HCT116 (cell line): ENCODE measurements around the gene MCEMP1. TPM values are rescaled to one million over a fixed set of nuclear protein-coding genes. Genes with fewer than 3 reads are reported as not detected.
A peak's percentile ranks its signal among the peaks of the same experiment; 100 is the strongest.

Experiments
- ATAC-seq: fragments of 200-7000 bp; cut with Tn5 transposase; 2 replicates; pipeline ENCODE4 v1.9.1; 2020; ENCODE audit warnings: mild to moderate bottlenecking, moderate library complexity
- BruUV-seq: library from RNA; stranded (reverse); fragments of 400-500 nt; replicated peaks from 2 replicates; lab custom pipeline; 2021; lab: Mats Ljungman, UMichigan
- CTCF ChIA-PET: fragments of 300-600 bp; sonication (Branson Sonifier 250); formaldehyde crosslinking; loops from one replicate; lab custom pipeline; 2021; ENCODE audit warnings: antibody characterized with exemption; lab: Charles Lee
- POLR2A ChIA-PET: fragments of 300-600, 350-600 bp; sonication (Branson Sonifier 250); formaldehyde crosslinking; loops from one replicate; lab custom pipeline; 2021; ENCODE audit warnings: antibody characterized with exemption; lab: Charles Lee
- RAD21 ChIA-PET, 2 experiments: fragments of 300-600 bp; sonication (Branson Sonifier 250); formaldehyde crosslinking; loops; one replicate each; lab custom pipeline; 2023; ENCODE audit warnings: low total read pairs in 2 of 2; ENCODE audit not compliant: uncharacterized antibody in 2 of 2, unreplicated experiment in 2 of 2, low non-redundant PET in 1 of 2; lab: Charles Lee
- DNase-seq: peaks from one replicate; pipeline ENCODE4 v3.0.0-alpha.2; 2010; ENCODE audit warnings: low read depth, low spot score
- H2AFZ ChIP-seq: fragments of 200-600 bp; shearing (Covaris generic), sonication (generic); 2 replicates; pipeline ENCODE4 v1.6.1; 2017; ENCODE audit warnings: low read depth, mixed run types, mixed read lengths, antibody characterized with exemption, low read length; ENCODE audit not compliant: poor library complexity, severe bottlenecking
- H3K27ac ChIP-seq: 2 replicates; pipeline ENCODE4 v1.5.1; 2012; ENCODE audit warnings: low read depth, low read length
- H3K27me3 ChIP-seq: fragments of 200-600 bp; sonication (generic); 2 replicates; pipeline ENCODE4 v1.6.1; 2016; ENCODE audit warnings: mixed run types, low read length, mixed read lengths; ENCODE audit not compliant: insufficient read depth
- H3K36me3 ChIP-seq, 2 experiments: fragments of 200-500 bp in 1 of 2; fragments of 200-600 bp in 1 of 2; sonication (Bioruptor generic) in 1 of 2; sonication (generic) in 1 of 2; 2 replicates each; pipeline versions ENCODE4 v1.5.1 to v1.6.1; 2014 to 2016; ENCODE audit warnings: low read length in 2 of 2, inconsistent platforms in 1 of 2, mixed read lengths in 1 of 2, mixed run types in 1 of 2; ENCODE audit not compliant: insufficient read depth in 2 of 2, control insufficient read depth in 1 of 2
- H3K4me1 ChIP-seq, 2 experiments: fragments of 200-600 bp in 1 of 2; sonication (generic) in 1 of 2; 2 replicates each; pipeline versions ENCODE4 v1.5.1 to v1.6.1; 2012 to 2017; ENCODE audit warnings: low read length in 2 of 2, inconsistent platforms in 1 of 2, mild to moderate bottlenecking in 1 of 2, mixed read lengths in 1 of 2, mixed run types in 1 of 2, moderate library complexity in 1 of 2; ENCODE audit not compliant: insufficient read depth in 2 of 2, control insufficient read depth in 1 of 2
- H3K4me2 ChIP-seq: fragments of 200-600 bp; sonication (generic); 2 replicates; pipeline ENCODE4 v1.6.1; 2017; ENCODE audit warnings: mixed run types, low read length, mixed read lengths
- H3K4me3 ChIP-seq, 2 experiments: fragments of 200-600 bp in 1 of 2; sonication (generic) in 1 of 2; replicated peaks in 1 of 2; 2 replicates each; pipeline ENCODE4 v1.5.1; 2011 to 2016; ENCODE audit warnings: low read length in 2 of 2, control low read depth in 1 of 2, low read depth in 1 of 2, mild to moderate bottlenecking in 1 of 2, mixed read lengths in 1 of 2, mixed run types in 1 of 2
- H3K79me2 ChIP-seq: fragments of 200-600 bp; sonication (generic); 2 replicates; pipeline ENCODE4 v1.6.1; 2017; ENCODE audit warnings: mild to moderate bottlenecking, mixed run types, low read length, moderate library complexity, mixed read lengths; ENCODE audit not compliant: insufficient read depth
- H3K9ac ChIP-seq: fragments of 200-600 bp; sonication (generic); 2 replicates; pipeline ENCODE4 v1.6.1; 2016; ENCODE audit warnings: low read length, mixed read lengths
- H3K9me2 ChIP-seq: fragments of 200-600 bp; sonication (generic), shearing (Covaris generic); 2 replicates; pipeline ENCODE4 v1.6.1; 2017; ENCODE audit warnings: mixed run types, mild to moderate bottlenecking, moderate library complexity; ENCODE audit not compliant: insufficient read depth
- H3K9me3 ChIP-seq, 2 experiments: fragments of 200-500 bp in 1 of 2; fragments of 200-600 bp in 1 of 2; sonication (Bioruptor generic) in 1 of 2; sonication (generic) in 1 of 2; 2 replicates each; pipeline ENCODE4 v1.6.1; 2014 to 2017; ENCODE audit warnings: low read length in 2 of 2, mixed read lengths in 2 of 2, inconsistent platforms in 1 of 2, low read depth in 1 of 2, mild to moderate bottlenecking in 1 of 2, mixed run types in 1 of 2, moderate library complexity in 1 of 2; ENCODE audit not compliant: control insufficient read depth in 1 of 2, insufficient read depth in 1 of 2
- H4K20me1 ChIP-seq: fragments of 200-600 bp; sonication (generic), shearing (Covaris generic); 2 replicates; pipeline ENCODE4 v1.6.1; 2017; ENCODE audit warnings: mixed run types, mild to moderate bottlenecking, moderate library complexity; ENCODE audit not compliant: insufficient read depth
- CBX3 ChIP-seq: IDR thresholded peaks from 2 replicates; pipeline ENCODE4 v1.6.1; 2012; ENCODE audit warnings: low read depth
- EZH2phosphoT487 ChIP-seq: fragments of 200-600 bp; IDR thresholded peaks from 2 replicates; pipeline ENCODE4 v1.6.1; 2018; ENCODE audit warnings: antibody characterized with exemption, borderline replicate concordance
- FOSL1 ChIP-seq: IDR thresholded peaks from 2 replicates; pipeline ENCODE4 v1.6.1; 2012; ENCODE audit warnings: low read depth
- JUND ChIP-seq: IDR thresholded peaks from 2 replicates; pipeline ENCODE4 v1.6.1; 2012
- POLR2AphosphoS5 ChIP-seq: IDR thresholded peaks from 2 replicates; pipeline ENCODE4 v1.6.1; 2011; ENCODE audit warnings: mild to moderate bottlenecking, low read depth, low read length, moderate library complexity
- RAD21 ChIP-seq: IDR thresholded peaks from 2 replicates; pipeline ENCODE4 v1.6.1; 2012; ENCODE audit warnings: low read depth, mild to moderate bottlenecking
- SP1 ChIP-seq: IDR thresholded peaks from 2 replicates; pipeline ENCODE4 v1.6.1; 2012; ENCODE audit warnings: low read depth
- intact Hi-C: fragments of 100-400 bp; cut with micrococcal nuclease; formaldehyde crosslinking; loops from 2 replicates; pipeline ENCODE4 v1.10.0; 2022
- total RNA-seq: library from RNA; stranded (reverse); gene quantifications from one replicate; pipeline ENCODE4 v1.2.1, GENCODE V29; 2021; ENCODE audit not compliant: unreplicated experiment
- TF ChIP-seq, protein P1 (sequence below): IDR thresholded peaks from 2 replicates; pipeline ENCODE4 v1.6.1; 2012; ENCODE audit warnings: low read depth
- TF ChIP-seq, protein P2 (sequence below): IDR thresholded peaks from 2 replicates; pipeline ENCODE4 v1.6.1; 2012
- TF ChIP-seq, protein P3 (sequence below), 3 experiments: fragments of 200-600 bp in 1 of 3; sonication (generic) in 1 of 3; IDR thresholded peaks in 2 of 3; conservative IDR thresholded peaks in 1 of 3; 2 replicates each; pipeline ENCODE4 v1.5.1; 2012 to 2017; ENCODE audit warnings: low read depth in 2 of 3, low read length in 2 of 3, antibody characterized with exemption in 1 of 3, borderline replicate concordance in 1 of 3, control low read depth in 1 of 3, mild to moderate bottlenecking in 1 of 3, mixed read lengths in 1 of 3, mixed run types in 1 of 3, moderate library complexity in 1 of 3; ENCODE audit not compliant: insufficient read depth in 1 of 3

Gene MCEMP1
- total RNA-seq, 1 experiment from 2014 or later = not detected

DNA sequence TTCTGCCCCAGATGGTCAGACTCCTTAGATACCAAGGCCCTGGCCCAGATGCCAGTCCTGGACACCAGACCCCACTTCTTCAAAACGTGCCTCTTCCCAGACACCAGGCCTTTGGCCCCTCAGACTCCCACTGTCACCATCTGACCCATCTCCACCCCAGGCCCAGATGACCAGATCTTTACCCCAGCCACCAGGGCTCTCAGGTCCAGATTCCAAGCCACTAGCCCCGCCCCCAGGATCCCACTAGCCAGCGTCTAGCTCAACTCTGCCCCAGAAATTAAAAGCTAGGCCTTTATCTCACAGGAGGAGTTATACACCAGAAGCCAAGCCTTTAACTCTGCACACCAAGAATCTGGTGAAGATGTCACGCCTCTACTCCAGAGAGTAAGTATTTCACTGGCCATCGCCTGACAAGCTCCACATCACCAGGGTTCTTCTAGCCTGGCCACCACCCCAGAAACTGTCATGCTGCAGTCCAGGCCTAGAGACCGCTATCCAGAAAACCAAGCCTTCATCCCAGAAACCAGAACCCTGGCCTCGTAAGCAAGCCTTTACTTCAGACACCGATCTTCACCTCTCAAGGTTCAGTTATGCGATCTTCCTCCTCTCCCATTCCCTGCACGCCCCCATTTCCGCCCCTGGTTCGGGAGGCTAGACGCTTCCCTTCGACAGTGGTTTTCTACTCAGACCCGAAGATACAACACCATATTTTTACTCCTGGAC lies 48.1 kb upstream of the MCEMP1 start:
- POLR2A ChIA-PET = interaction anchor here (0.8 to 2.0 kb wide), 2 partner anchors 9 to 23 kb away, joined by 5 to 6 read pairs; no protein-coding TSS in a partner anchor
- Histone ChIP-seq H3K36me3 (peaks cover 0 to 20% of the 10 kb centered on the region in 2 experiments; a peak in 3 of 4 replicates), H2AFZ (no peak overlapping the region), H3K27ac (peak overlapping the region; percentile 66), H3K9ac (peak overlapping the region; percentile 90), H3K9me2 (no peaks in the 10 kb centered on the region), H3K4me3 (peak overlapping the region; percentile 79 to 96), H3K4me1 (peaks cover 7 to 18% of the 10 kb centered on the region in 2 experiments), H3K9me3 (no peaks in the 10 kb centered on the region), H3K27me3 (no peaks in the 10 kb centered on the region), H4K20me1 (no peaks in the 10 kb centered on the region), H3K79me2 (peaks cover 65% of the 10 kb centered on the region), H3K4me2 (peak overlapping the region; percentile 95)
- intact Hi-C loops = no loop called here
- DNase-seq = no peak
- no peak for TF ChIP-seq JUND
- no peak for TF ChIP-seq FOSL1
- no peak for TF ChIP-seq EZH2phosphoT487
- no peak for TF ChIP-seq RAD21
- TF ChIP-seq CBX3 = no peak
- TF ChIP-seq, protein P1, sequence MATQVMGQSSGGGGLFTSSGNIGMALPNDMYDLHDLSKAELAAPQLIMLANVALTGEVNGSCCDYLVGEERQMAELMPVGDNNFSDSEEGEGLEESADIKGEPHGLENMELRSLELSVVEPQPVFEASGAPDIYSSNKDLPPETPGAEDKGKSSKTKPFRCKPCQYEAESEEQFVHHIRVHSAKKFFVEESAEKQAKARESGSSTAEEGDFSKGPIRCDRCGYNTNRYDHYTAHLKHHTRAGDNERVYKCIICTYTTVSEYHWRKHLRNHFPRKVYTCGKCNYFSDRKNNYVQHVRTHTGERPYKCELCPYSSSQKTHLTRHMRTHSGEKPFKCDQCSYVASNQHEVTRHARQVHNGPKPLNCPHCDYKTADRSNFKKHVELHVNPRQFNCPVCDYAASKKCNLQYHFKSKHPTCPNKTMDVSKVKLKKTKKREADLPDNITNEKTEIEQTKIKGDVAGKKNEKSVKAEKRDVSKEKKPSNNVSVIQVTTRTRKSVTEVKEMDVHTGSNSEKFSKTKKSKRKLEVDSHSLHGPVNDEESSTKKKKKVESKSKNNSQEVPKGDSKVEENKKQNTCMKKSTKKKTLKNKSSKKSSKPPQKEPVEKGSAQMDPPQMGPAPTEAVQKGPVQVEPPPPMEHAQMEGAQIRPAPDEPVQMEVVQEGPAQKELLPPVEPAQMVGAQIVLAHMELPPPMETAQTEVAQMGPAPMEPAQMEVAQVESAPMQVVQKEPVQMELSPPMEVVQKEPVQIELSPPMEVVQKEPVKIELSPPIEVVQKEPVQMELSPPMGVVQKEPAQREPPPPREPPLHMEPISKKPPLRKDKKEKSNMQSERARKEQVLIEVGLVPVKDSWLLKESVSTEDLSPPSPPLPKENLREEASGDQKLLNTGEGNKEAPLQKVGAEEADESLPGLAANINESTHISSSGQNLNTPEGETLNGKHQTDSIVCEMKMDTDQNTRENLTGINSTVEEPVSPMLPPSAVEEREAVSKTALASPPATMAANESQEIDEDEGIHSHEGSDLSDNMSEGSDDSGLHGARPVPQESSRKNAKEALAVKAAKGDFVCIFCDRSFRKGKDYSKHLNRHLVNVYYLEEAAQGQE = no peak
- TF ChIP-seq, protein P2, sequence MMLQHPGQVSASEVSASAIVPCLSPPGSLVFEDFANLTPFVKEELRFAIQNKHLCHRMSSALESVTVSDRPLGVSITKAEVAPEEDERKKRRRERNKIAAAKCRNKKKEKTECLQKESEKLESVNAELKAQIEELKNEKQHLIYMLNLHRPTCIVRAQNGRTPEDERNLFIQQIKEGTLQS = no peak
- no peak for TF ChIP-seq POLR2AphosphoS5
- TF ChIP-seq, protein P3, sequence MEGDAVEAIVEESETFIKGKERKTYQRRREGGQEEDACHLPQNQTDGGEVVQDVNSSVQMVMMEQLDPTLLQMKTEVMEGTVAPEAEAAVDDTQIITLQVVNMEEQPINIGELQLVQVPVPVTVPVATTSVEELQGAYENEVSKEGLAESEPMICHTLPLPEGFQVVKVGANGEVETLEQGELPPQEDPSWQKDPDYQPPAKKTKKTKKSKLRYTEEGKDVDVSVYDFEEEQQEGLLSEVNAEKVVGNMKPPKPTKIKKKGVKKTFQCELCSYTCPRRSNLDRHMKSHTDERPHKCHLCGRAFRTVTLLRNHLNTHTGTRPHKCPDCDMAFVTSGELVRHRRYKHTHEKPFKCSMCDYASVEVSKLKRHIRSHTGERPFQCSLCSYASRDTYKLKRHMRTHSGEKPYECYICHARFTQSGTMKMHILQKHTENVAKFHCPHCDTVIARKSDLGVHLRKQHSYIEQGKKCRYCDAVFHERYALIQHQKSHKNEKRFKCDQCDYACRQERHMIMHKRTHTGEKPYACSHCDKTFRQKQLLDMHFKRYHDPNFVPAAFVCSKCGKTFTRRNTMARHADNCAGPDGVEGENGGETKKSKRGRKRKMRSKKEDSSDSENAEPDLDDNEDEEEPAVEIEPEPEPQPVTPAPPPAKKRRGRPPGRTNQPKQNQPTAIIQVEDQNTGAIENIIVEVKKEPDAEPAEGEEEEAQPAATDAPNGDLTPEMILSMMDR (IDR thresholded peaks at IDR 0.05 in 2 of 3, conservative IDR thresholded peaks at IDR 0.05 in 1 of 3; ENCODE audit: borderline replicate concordance in 1 of 3, insufficient read depth in 1 of 3, low read depth in 2 of 3, low read length in 2 of 3) = no peak
- no peak for TF ChIP-seq SP1
- RAD21 ChIA-PET = interaction anchor here (0.6 to 0.8 kb wide), 3 partner anchors 60 to 272 kb away, joined by 3 read pairs; no protein-coding TSS in a partner anchor
- BruUV-seq = TSS peak; percentile 88
- no peak for ATAC-seq
- CTCF ChIA-PET = interaction anchor here (1.0 to 1.7 kb wide), 3 partner anchors 52 to 784 kb away, joined by 4 to 11 read pairs (median 6); partner anchors contain the start of genes MARCHF2 and TRAPPC5
